HL-60/S4 (cell line): Measurements from ENCODE around the gene TBX18.

Experiments used
- in situ Hi-C: fragments of 300-500 bp; cut with MboI; formaldehyde crosslinking; loops from 2 replicates; pipeline ENCODE4 v1.14.3; 2022; ENCODE audit warnings: low sequenced_read_pairs

The TBX18 gene

GRCh38 chr6:84773133-84773430, 8.7 kb upstream of the TBX18 start:
- in situ Hi-C loops, result no loop called here

GRCh38 chr6:84772428-84773132, 8.2 kb upstream of the TBX18 start:
- in situ Hi-C loops, result no loop called here

- in situ Hi-C loops, result no loop called here
Measured at GRCh38 chr6:84771756-84772356, 7.5 kb upstream of the TBX18 start.

- in situ Hi-C loops, result no loop called here
Measured at GRCh38 chr6:84771125-84771755, 6.8 kb upstream of the TBX18 start.

- in situ Hi-C loops, result no loop called here
Measured at GRCh38 chr6:84770521-84770920, 6.1 kb upstream of the TBX18 start.

GRCh38 chr6:84769306-84769705, 4.9 kb upstream of the TBX18 start:
- in situ Hi-C loops, result no loop called here

- in situ Hi-C loops, result no loop called here
Measured at GRCh38 chr6:84768442-84769174, 4.2 kb upstream of the TBX18 start.

DNA sequence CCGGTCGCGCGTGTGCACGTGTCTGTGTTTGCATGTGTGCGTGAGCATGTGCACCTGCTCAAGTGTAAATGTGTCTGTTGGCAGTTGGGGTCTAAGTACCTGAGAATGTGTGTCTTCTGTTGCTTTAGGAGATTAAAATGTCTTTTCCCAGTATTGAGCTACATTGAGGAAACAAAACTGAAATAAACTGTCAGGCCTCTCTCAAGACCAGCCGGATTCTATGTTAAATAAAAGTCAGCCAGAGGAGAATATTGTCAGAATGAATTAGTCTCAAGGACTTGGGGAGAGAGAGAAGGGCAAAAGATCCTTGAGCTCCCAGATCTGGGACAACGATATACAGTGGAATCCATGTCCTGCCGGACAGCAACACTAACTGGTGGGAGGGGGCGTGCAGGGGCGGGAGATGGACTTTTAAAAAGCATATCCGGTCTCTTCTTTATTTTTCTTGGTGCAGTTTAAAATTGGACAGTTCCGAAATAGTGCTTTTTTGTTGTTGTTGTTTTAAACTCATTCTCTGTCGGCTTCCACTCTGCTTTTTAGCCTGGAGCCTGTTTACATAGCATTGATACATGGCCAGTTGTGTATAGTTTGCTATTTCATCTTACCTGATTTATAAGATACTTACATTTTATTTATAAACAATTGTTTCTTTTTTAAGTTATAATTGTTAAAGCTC, 3.3 kb upstream of the TBX18 start:
- in situ Hi-C loops, result no loop called here

GRCh38 chr6:84766799-84767525, 2.6 kb upstream of the TBX18 start:
- in situ Hi-C loops, result no loop called here

DNA sequence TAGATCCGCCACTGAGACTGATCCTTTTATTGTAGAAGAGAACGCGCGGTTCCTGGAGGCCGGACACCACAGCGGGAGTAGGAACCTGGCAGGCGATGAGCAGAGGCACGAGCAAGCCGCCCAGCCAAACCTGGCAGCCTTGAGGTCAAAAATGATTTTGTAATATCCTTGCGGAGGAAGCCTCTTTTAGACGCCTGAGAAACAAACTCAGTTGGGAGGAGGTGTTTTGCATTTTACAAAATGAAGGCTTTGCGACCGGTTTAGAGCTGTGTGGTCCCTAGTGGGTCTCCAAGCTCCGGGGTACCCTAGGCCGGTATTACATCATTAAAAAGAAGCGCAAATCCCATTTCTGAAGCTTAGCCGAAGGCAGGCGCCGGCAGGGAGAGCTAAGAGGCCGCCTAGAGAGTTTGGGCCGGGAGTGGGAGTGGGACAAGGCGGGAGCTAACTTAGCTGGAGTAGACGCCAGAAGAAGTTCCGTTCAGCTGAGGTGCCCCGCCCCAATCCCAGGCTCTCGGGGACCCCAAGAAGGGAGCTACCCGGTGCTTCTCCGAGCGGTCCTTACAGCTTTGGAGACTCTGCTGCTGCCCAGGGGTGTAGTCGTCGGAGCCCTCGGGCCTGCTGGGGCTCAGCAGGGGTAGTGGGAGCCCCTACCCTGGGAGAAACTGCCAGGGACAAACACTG, 1.9 kb upstream of the TBX18 start:
- in situ Hi-C loops, result no loop called here

DNA sequence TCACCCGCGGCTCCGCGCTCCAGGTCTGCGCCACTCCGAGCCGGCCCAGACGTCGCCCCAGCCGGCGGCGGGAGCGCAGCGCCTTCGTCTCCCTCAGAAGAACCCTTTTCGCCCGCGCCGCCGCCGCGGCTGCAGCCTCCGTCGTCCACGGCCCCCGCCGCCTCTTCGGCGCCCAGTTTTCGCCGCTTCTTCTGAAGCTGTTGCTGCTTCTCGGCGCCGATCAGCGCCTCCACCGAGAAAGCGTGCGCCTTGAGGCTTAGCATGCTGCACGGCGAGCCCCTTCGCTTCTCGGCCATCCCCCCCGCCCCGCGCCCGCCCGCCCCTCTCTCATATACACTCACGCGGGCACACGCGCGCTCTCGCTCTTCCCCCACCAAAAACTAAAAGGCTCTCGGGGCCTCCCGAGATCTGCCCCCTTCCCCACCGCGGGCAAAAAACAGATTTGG, 489 bp downstream of the TBX18 start:
- in situ Hi-C loops, result no loop called here

GRCh38 chr6:84763003-84763885, 1.2 kb downstream of the TBX18 start:
- in situ Hi-C loops, result no loop called here

- in situ Hi-C loops, result no loop called here
Measured at GRCh38 chr6:84762220-84763002, 2.0 kb downstream of the TBX18 start.

DNA sequence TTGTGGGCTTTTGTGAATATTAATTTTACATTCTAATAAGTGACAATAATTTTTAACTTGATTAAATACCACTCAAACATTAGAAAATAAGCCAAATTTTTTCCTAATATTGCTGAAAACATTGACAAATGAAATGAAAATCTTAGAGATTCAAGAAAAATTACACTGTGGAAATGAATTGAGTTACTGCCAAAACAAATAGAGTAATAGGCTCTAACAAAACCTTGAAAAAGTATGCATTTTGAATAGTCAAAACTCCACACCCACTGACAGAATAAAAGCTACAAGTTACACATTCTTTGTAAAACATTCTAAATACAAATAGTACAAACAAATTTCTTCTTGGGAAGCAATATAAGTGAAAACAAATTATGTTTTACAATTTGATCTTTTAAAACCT, 5.9 kb downstream of the TBX18 start:
- in situ Hi-C loops, result no loop called here

DNA sequence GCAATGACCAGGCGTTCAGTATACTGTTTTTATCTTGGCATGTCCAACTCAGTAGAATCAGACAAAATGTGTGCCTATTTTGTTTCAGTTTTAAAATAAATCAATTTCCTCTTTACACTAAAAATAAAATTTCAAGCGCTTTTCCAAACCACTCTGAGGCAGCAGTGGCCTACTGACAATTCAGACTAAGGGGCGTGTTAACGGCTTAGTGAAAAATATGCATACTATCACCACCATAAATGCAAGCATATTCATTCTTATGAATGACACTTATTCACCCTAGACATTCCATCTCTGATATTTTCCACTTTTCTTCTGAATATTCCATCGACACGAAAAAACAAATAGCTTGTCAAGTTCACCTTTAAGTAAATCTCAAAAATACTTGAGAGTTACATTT, 7.5 kb downstream of the TBX18 start:
- in situ Hi-C loops, result no loop called here

DNA sequence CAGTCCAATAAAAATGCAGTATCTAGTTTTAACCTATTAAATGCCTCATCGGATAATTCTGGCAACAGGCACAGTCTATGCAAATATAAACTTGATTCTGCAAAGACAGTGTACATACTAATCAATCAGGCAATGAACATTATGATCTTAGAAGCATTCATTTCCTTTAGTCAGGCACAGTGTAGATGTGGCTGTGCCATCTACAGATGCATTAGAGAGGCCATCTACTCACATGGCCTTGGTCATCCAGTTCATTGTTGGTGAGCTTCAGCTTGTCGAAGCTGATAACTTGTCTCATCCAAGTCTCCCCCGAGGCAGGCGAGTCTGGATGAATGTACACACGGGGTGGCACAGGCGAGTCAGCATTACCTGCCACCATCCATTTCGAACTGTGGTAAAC, 7.9 kb downstream of the TBX18 start:
- in situ Hi-C loops, result no loop called here

DNA sequence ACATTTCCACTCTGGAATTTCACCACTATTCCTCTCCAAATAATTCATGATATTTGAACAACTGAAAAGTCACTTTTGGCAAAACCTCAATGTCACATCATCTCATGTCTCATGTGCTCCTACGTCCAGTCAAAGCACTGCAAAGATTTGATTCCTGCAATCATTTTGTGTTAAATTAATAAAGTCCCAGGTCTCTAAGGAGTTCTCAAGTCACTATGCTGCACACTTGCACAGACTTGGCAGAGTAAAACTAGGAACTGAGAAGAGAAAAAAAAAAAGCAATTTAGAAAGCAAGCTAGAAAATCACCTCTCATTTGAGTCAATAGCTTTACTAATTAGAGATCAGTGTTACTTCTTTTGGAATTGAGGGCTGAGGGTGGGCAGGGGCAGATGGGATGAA, 11.2 kb downstream of the TBX18 start:
- in situ Hi-C loops, result no loop called here

DNA sequence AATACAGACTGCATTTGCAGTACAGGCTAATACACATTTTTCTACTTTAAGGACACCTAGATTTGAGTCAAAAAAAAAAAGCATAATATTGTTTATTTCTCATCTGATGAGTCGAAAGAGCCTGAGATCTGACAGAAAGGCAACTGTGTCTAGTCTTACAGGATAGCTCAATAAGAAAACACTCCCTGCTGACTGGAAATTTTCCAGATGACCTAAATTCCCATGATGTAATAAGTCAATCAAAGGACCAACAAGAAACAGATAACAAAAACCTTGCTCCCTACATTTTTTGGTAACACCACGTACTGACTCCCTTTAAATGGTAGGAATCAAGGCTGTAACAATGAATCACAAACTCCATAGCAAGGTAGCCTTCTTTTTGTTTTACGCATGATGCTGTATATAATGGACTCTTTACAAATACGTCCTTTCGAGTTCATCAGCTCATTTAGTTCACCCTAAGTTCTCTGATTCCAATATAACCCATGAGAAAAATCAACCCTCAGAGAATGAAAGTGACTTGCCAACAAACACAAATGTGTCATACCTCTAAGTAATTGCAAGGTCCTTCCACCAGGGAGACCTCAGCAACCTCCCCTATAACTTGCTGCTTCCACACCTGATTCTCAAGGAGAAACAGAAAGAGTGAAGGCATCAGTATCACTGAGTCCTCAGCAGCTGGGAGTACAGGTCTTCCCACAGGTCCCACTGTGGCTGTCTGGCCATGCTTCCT, 12.1 kb downstream of the TBX18 start:
- in situ Hi-C loops, result no loop called here
